Activated CD4-positive, alpha-beta T cell treated with anti-CD3 and anti-CD28 coated beads for 1 hour (primary cell): ENCODE results near the gene ST3GAL4.
"Not testable (repeated sequence)": the region's sequence is repeated elsewhere in the genome, so short reads cannot be mapped to it uniquely, and the experiment has no call there.

Experiments used
- DNase-seq: peaks from one replicate; pipeline ENCODE4 v3.0.0-alpha.2; 2020

Gene ST3GAL4

DNA sequence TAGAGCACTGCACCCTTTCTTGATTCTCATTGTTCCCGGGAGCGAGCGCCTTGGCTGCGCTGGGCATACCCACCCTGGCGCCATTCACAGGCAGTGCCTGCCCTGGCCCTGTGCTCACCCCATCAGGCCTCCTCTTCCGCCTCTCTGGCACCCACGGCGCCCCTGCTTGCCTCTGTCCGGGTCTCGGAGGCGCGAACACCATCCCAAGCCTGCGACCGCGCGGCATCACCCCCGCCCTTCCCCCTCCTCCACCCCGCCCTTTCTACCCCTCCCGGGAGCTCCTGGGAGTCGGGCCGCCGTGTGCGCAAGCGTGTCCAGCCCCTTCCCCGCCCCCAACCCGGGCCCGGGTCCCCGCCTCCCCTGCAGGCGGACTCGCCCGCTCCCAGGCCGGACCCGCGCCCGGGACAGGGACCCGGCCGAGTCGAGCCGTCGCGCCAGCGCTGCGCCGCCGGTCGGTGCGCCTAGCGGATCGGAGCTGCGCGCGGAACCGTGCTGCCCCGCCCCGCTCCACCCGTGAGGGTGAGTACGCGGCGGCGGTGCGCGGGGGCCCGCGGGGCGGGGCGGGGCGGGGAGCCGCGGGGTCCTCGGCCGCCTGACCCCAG is at the start of gene ST3GAL4:
TSS of gene ST3GAL4 (plus strand) at position 363 of the 602 bp plus-strand sequence. CDS start 50,470 bp downstream, outside the sequence.
- DNase-seq: peak; percentile 44

- no peak for DNase-seq
Measured at GRCh38 chr11:126305699-126306098, 49.8 kb upstream of the ST3GAL4 start.

DNA sequence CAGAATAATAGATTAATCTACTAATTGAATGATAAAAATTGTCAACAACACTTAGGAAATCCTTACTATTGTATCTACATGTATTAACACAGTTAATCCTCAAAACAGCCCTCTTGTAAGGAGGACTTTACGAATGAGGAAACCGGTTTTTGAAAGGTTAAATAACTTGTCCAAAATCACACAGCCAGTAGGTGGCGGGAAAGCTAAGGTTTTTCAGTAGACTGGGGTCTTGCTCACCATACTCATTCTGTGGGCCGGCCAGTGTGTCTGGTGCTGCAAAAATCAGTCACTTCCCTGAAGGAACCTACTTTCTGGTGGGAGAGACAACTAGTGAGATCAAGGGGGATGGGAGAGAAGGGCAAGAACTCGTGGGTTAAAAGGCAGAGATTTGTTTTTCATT is 47.8 kb upstream of the ST3GAL4 start:
- DNase-seq: no peak

GRCh38 chr11:126308271-126308671 is 47.2 kb upstream of the ST3GAL4 start:
- no peak for DNase-seq

DNA sequence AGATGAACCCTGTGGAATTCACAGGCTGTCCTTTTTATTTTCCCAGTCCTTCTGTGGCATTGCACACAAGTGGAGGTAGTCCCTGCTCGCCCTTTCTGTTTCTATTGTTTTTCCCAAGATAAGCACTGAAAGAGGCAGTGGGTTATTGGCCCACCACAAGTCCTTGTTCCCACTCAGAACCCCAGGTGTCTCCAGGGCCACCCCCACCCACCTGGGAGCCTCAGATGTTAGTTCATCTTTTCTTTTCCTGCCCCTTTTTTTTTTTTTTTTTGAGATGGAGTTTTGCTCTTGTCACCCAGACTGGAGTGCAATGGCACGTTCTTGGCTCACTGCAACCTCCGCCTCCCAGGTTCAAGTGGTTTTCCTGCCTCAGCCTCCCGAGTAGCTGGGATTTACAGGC is 46.7 kb upstream of the ST3GAL4 start:
- not testable (repeated sequence) for DNase-seq

DNA sequence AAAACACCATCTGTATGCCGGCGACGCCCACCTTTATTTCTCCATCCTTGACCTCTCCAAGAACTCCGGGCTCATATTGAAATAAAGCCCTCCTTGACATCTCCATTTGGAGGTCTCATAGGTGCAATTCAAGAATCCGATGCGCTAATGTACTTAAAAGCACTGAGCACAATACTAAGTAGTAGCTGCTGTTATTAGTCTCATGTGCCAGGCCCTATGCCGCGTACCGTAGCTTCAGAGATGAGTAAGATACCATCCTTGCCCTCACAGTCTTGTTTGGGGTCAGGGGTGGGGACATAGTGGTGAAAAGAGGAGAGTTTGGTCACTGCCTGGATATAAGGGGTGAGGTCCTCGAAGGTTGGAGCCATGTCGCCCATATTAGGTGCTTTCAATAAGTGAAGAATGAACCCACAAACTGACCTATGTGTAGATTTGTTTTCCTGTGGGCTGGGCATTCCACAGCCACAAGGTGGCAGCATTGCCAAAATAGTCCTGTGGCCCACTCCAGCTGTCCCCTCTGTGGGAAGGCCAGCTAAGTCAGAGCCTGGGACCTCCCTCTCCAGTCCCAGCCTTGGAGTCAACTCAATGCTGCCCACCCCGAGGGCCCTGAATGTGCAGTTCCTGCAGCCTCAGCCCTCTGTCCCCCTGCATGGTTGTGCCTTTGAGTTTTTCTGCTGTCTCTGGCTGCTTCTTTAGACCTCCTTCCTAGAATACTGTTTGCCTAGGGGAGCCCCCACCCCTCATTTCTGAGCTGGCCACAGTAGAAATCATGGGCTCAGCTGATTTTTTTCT is 45.1 kb upstream of the ST3GAL4 start:
- peak; percentile 29 for DNase-seq

DNA sequence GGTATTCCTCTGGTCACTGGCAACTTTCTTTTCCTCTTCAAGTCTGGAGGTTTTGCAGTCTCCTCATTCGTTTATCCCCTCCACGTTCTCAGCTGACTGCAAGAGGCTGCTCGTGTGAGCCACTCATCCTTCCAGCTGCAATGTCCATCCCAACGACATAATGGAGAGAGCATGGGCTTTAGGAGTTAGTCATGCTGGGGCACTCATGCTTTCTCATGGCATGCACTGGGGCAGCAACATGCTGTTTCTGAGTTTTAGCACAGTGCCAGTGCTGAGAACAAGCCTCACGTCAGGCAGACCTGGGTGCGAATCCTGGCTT is 44.5 kb upstream of the ST3GAL4 start:
- no peak for DNase-seq

DNA sequence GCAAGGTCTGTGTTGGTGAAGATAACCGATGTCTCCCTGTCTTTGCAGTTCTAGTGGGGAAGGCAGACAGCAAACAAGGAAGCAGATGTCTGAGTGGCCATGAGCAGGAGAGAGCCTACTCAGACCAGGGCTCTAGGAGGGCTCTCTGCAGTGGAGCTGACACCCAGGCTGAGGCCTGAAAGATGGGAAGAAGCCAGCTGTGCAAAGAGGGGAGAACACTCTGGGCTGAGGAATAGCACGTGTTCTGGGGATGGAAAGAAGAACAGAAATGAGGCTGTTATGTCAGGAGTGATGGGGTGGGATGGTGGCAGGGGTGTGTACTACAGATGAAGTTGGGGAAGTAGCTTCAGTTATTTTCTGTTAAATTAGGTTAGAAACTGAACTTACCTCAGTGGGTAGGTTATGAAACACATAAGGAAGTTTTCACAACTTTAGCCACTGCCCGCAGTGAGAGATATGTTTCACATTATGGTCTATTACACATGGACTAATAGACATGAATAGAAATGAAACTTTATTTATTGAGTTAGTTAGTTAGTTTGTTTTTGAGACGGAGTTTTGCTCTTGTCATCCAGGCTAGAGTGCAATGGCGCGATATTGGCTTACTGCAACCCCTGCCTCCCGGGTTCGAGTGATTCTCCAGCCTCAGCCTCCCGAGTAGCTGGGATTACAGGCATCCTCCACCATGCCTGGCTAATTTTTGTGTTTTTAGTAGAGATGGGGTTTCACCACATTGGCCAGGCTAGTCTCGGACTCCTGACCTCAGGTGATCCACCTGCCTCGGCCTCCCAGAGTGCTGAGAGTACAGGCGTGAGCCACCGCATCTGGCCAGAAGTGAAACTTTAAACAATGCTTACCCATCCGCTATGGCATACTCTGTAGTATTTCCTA is 43.8 kb upstream of the ST3GAL4 start:
- no peak for DNase-seq

GRCh38 chr11:126312961-126313360 is 42.5 kb upstream of the ST3GAL4 start:
- DNase-seq: no peak

GRCh38 chr11:126313826-126314225 is 41.7 kb upstream of the ST3GAL4 start:
- no peak for DNase-seq

- no peak for DNase-seq
Measured at GRCh38 chr11:126317432-126317755, 38.1 kb upstream of the ST3GAL4 start.

GRCh38 chr11:126317756-126318573 is 37.5 kb upstream of the ST3GAL4 start:
- DNase-seq: no peak

- no peak for DNase-seq
Measured at GRCh38 chr11:126318574-126319373, 36.7 kb upstream of the ST3GAL4 start.

DNA sequence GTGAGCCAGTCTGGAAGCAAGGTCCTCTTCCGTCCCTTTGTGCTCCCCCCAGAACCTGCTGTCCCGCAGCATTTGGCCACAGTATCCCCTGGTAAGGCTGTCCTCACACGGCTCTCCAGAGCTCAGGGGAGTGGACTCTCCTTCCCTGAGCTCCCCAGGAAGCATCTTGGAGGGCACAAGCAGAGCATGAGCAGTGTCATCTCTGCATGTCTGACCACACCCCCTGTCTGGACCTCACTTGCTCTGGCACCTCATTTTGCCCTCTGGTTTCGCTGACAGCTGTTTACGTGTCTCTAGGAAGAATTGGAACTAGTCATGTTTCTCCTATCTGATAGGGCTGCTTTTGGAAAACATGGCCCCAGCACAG is 36.1 kb upstream of the ST3GAL4 start:
- DNase-seq: no peak

DNA sequence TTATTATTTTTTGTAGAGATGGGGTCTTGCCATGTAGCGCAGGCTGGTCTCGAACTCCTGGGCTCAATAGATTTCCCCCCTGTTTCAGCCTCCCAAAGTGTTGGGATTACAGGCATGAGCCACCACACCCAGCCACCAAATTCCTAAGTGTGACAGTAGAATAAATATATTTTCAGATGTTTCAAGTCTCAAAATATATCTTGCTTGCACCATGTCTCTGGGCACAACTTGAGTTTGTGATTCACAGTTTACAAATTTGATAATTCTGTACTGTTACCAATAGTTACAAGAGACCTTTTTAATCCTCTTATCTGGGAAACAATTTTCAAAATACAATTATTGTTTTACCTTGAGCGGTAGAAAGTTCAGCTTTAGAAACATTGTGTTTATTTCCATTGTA is 32.5 kb upstream of the ST3GAL4 start:
- DNase-seq: no peak

DNA sequence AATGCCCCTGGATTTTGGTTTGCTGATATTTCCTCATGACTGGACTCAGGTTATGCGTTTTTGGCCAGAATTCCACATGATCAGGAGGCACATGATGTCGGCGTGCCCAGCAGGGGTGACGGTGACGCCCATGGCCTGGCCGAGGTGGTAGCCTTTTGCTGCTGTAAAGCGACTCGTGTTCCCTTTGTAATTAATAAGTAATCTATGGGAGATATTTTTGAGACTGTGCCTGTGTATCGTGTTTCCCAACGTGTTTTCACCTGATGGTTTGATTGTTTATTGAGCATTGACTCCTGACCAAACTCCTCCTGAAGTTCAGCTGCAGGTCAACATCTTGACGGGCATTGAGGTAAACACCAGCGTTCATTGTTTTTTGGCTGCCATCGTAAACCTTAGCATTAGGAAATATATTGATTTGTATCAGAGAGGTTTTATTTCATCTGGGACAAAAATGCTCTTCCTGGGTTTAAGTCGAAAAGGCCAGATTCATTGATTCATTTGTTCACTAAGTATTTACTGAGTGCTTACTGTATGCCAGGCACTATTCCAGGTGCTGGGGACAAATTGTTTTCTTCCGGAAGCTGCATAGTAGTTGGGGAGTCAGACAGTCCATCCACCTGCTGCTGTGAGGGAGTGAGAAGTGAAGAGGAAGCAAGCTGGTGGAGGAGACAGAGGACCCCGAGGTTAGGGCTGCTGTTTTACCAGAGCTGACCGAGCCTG is 28.0 kb upstream of the ST3GAL4 start:
- DNase-seq: no peak

DNA sequence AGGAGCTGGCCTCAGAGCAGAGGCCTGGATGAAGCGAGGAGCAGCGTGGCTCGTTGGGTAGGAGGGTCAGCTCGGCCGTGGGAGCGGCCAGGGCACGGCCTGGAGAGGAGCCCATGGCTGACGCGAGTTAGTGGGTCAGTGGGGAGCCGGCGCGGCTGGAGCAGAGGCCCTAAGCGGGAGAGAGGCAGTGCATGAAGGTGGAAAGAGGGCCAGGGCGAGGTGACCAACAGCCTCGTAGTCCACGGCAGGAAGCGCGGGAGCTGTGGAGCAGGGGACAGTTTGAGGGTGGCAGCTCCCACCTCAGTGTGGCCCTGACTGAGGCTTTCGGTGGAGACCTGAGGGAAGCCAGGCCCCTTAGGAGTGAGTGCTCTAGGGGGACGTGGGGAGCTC is 27.5 kb upstream of the ST3GAL4 start:
- DNase-seq: no peak

- no peak for DNase-seq
Measured at GRCh38 chr11:126328444-126328843, 27.0 kb upstream of the ST3GAL4 start.

DNA sequence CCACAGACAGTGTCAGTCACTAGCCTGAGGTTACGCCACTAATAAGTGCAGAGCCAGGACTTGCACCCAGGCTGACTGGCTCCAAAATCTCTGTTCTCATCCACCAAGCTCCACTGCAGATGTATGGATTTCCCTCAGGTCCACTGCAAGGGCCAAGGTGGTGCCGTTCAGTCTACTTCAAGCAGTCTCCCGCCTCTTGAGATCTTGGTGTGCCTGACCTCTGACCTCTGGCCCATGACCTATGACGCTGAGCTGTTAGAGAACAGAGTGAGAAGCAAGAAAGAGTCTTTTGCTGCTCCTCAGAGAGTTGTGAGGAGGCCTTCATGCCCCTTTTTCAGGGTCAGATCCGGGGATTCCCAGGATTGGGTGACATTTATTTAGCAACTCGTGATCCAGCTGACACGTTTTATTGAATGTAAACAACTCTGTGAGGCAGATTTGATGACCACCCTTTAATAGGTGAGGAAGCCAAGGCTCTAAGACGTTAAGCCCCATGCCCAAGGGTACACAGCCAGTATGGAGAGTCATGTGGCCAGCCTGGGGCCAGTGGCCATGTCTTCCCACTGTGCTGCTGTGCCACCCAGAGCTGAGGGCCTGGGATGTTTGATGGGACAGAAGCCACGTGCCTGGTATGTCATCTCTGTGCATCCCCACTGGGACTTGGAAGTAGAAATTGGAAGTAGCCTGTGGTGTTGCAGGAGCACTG is 26.4 kb upstream of the ST3GAL4 start:
- DNase-seq: no peak

GRCh38 chr11:126329644-126330211 is 25.8 kb upstream of the ST3GAL4 start:
- no peak for DNase-seq

DNA sequence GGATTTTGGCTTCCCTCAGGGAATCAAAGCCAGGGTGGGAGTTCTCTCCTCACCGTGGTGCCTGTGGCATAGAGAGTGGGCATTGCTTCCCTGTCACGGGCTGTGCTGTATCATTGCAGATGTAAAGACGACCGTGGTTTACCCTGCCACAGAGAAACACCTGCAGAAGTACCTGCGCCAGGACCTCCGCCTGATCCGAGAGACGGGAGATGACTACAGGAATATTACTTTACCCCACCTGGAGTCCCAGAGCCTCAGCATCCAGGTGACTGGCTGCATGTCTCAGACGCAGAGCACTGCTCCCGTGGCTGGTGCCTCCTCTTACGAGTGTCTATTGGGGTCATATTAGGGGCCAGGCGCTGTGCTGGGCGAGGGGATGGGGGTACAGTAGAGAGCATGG is 24.2 kb upstream of the ST3GAL4 start:
- DNase-seq: no peak
